ENCODE data around the gene SARDH. TPM values are rescaled to one million over a fixed set of nuclear protein-coding genes. Genes with fewer than 3 reads are reported as not detected.

The SARDH gene
- total RNA-seq, 1 donor: 0.18 TPM

DNA sequence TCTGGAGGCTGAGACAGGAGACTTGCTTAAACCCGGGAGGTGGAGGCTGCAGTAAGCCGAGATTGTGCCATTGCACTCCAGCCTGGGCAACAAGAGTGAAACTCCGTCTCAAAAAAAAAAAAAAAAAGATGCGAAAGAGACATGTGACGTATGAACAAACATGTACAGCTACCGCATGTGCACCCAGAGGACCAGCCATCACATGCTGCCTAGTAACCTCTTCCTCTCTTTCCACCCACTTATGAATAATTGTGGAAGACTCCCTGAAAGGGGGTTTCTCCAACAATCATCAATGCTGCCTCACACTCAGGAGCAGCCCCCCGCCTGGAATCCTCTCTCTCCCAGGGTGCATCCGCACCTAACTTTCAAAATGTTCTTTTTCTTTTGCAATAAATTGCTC, 2.2 kb downstream of the SARDH start:
- no peak for DNase-seq (ENCODE audit: low read depth)
- no peak overlapping the region for H3K4me3 ChIP-seq (ENCODE audit: low read depth, low read length)
- TF ChIP-seq, protein P1, sequence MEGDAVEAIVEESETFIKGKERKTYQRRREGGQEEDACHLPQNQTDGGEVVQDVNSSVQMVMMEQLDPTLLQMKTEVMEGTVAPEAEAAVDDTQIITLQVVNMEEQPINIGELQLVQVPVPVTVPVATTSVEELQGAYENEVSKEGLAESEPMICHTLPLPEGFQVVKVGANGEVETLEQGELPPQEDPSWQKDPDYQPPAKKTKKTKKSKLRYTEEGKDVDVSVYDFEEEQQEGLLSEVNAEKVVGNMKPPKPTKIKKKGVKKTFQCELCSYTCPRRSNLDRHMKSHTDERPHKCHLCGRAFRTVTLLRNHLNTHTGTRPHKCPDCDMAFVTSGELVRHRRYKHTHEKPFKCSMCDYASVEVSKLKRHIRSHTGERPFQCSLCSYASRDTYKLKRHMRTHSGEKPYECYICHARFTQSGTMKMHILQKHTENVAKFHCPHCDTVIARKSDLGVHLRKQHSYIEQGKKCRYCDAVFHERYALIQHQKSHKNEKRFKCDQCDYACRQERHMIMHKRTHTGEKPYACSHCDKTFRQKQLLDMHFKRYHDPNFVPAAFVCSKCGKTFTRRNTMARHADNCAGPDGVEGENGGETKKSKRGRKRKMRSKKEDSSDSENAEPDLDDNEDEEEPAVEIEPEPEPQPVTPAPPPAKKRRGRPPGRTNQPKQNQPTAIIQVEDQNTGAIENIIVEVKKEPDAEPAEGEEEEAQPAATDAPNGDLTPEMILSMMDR (IDR thresholded peaks at IDR 0.05; ENCODE audit: insufficient read depth, low read length): no peak

DNA sequence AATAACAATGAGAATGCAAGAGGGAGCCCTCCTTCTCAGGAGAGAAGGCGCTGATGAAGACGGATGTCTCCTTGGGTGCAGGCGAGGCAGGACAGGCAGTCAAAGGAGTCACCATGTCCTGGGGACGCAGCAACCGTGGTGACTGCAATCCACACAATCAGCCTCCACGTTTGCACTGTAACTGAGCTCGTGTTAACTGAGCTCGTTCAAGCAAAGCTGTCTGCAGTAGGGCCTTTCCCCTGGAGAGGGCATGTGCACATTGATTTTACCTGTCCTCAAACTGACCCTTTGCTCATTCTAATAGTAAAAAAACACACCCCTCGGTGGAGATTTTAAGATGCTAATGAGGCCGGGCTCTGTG, 2.8 kb downstream of the SARDH start:
- TF ChIP-seq, protein P1 (IDR thresholded peaks at IDR 0.05; ENCODE audit: insufficient read depth, low read length): no peak
- no peak for DNase-seq (ENCODE audit: low read depth)

DNA sequence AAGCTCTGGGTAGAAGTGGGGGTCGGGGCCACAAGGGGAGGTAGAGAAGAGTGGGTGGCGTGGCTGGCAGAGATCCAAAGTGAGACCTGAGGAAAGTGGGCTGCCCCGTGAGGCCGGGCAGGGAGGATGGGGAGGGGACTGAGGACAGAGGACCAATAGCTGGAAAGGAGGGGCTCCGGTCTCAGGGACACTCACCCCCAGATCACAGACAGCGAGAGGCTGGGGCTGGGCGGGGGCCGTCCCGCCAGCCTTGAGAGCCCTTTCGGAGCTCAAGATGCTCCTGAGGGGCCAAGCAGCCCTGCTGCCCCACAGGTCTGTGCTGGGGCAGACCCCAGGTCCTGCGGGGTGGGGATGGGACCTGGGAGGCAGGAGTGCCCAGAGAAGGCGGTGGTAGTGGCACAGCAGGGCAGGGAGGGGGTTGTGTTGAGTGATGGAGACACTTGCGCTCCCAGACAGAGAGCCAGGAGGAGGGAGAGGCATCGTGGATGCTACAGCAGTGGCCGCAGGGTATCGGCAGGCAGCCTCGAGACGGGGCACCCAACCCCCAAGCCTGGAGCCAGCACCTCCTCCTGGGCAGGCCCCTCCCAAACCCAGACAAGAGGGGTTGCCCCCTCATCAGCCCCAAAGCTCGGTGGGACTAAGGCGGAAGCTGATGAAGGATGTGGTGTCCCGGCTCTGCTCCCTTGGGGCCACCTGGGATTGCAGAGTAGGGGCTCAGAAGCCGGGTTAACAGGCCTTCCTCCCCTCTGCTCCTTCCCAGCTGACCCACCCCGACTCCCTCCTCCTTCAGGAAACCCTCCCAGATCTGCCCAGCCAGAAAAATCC, 3.4 kb downstream of the SARDH start:
- DNase-seq (ENCODE audit: low read depth): no peak
- no peak overlapping the region for H3K4me3 ChIP-seq (ENCODE audit: low read depth, low read length)
- TF ChIP-seq, protein P1 (IDR thresholded peaks at IDR 0.05; ENCODE audit: insufficient read depth, low read length): no peak

More for the DNA sequence above, 2.8 kb downstream of the SARDH start:
- H3K4me3 ChIP-seq (ENCODE audit: low read depth, low read length): no peak overlapping the region

DNA sequence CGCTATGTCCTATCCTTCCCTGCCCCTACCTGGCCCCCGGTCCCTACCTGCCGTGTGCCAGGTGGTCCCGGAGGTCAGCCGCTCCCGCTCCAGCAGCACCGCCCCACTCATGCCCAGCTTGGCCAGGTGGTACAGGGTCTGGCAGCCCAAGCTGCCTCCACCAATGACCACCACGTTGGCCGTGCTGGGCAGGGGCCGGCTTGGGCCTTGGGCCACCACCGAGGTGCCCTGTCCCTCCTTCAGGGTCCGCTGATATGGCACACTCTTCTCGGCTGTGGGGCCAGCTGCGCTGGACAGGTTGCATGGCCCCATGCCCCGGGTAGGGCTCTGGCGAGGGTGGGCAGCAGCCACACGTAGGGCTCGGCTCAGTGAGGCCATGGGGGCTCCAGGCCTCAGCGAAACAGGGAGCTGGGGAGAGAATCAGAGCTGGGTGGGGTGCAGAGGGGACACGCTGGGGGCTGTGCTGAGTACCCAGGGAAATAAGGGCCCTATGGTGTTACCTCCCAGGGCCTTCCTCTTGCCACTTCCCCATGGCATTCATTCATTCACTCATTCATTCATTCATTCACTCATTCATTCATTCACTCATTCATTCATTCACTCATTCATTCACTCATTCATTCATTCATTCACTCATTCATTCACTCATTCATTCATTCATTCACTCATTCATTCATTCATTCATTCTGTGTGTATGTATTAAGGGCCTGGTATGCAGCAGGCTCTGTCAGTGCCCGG, 4.2 kb downstream of the SARDH start:
- DNase-seq (ENCODE audit: low read depth): no peak
- H3K4me3 ChIP-seq (ENCODE audit: low read depth, low read length): no peak overlapping the region
- TF ChIP-seq, protein P1 (IDR thresholded peaks at IDR 0.05; ENCODE audit: insufficient read depth, low read length): no peak

DNA sequence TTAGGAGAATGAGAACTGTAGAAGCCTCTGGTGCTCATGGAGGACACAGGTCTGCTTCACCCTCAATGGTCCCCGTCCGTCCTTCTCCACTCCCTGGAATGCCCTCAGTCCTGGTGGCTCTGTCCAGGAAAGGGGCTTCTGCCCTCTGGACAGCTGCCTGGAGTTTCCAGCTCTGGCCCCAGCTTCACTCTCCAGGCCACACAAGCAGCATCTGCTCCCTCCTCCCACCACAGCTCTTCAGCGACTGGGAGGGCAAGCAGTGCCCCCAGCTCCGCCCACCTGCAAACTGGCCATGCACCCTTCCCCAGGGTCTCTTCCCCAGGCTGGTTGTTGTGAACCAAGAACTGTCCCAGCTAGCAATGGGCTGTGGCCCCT, 4.7 kb downstream of the SARDH start:
- TF ChIP-seq, protein P1 (IDR thresholded peaks at IDR 0.05; ENCODE audit: insufficient read depth, low read length): no peak

DNA sequence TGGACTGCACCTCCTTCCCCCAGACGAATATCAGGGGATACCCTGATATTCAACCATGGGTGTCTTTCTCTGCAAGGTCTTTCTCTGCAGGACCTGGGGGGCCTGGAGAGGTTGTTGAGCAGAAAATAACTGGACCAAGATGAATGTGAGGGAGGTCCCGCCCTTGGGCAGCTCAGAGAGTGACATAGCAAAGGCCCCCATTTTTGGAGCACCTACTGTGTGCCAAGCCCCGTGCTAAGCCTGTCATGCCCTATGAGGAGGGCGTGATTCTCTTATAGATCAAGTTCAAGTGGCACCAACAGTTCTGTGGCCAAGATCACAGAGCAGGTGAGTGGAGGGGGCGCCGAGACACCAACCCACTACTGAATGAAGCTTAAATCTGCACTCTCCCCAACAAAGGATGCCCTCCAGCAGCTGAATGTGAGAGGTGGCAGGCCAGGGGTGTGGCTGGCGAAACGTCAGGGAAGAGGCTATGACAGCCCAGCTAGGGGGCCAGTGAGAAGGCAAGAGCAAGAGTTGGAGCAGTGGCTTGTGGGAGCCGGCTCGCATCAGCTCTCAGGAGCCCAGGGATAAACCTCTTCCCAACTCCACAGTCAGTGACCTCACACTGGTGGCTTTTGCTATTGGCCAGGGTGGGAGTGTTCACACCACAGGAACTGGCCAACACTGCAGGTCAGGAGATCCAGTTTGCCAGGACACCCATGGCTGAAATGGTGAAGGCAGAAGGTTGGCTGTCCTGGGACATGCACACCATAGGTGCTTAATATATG, 5.3 kb downstream of the SARDH start:
- no peak for DNase-seq (ENCODE audit: low read depth)
- H3K4me3 ChIP-seq (ENCODE audit: low read depth, low read length): no peak overlapping the region
- TF ChIP-seq, protein P1 (IDR thresholded peaks at IDR 0.05; ENCODE audit: insufficient read depth, low read length): no peak

More for the DNA sequence above, 4.7 kb downstream of the SARDH start:
- no peak overlapping the region for H3K4me3 ChIP-seq (ENCODE audit: low read depth, low read length)
- no peak for DNase-seq (ENCODE audit: low read depth)
